K562 (cell line): ENCODE measurements around the gene ZFYVE1. TPM values are rescaled to one million over a fixed set of nuclear protein-coding genes. Genes with fewer than 3 reads are reported as not detected.

Experiments used
- CHCHD3 ChIP-seq: fragments of 250-450 bp; sonication (Bioruptor Pico); IDR thresholded peaks from 2 replicates; pipeline ENCODE4 v2.1.2; 2022; ENCODE audit warnings: mild to moderate bottlenecking
- E2F3 ChIP-seq: fragments of 250-450 bp; sonication (Bioruptor Pico); IDR thresholded peaks from 2 replicates; pipeline ENCODE4 v1.4.0; 2020; ENCODE audit warnings: mild to moderate bottlenecking
- GTF2A2 ChIP-seq: IDR thresholded peaks from 2 replicates; pipeline ENCODE4 v1.6.1; 2016; ENCODE audit warnings: mild to moderate bottlenecking, missing genetic modification characterization, missing compliant biosample characterization
- KAT8 ChIP-seq: fragments of 450-650 bp; IDR thresholded peaks from 2 replicates; pipeline ENCODE4 v1.6.1; 2016; ENCODE audit warnings: low read depth, mild to moderate bottlenecking
- MECOM ChIP-seq: fragments of 250-450 bp; sonication (Bioruptor Pico); IDR thresholded peaks from 2 replicates; pipeline ENCODE4 v1.8.0; 2022; ENCODE audit warnings: inconsistent platforms
- PTRF ChIP-seq: fragments of 450-650 bp; IDR thresholded peaks from 2 replicates; pipeline ENCODE4 v1.6.1; 2016; ENCODE audit warnings: mild to moderate bottlenecking, missing genetic modification characterization, missing compliant biosample characterization
- TBP ChIP-seq: optimal IDR thresholded peaks from 2 replicates; pipeline ENCODE3; 2011; ENCODE audit warnings: low read depth, low read length, improper control_type of control experiment
- TFAM ChIP-seq: fragments of 250-450 bp; sonication (Bioruptor Pico); conservative IDR thresholded peaks from 2 replicates; pipeline ENCODE4 v1.5.0; 2021; ENCODE audit warnings: mild to moderate bottlenecking, moderate library complexity
- WHSC1 ChIP-seq: IDR thresholded peaks from one replicate; pipeline ENCODE4 v1.6.1; 2012; ENCODE audit warnings: low read length, control low read depth, inconsistent platforms
- polyA plus RNA-seq, 8 experiments: library from polyadenylated mRNA; depleted of rRNA in 4 of 8; stranded (reverse) in 5 of 8; unstranded in 3 of 8; fragments of >200 nt; fragmentation: Nextera tagmentation in 2 of 8; fragmentation: Illumina TruSeq in 1 of 8; extraction: Ambion mirVana in 2 of 8; extraction: Trizol in 1 of 8; gene quantifications; 2 replicates each; pipeline versions ENCODE4 v1.2.1 to v1.2.3, GENCODE V29; 2011 to 2014; ENCODE audit warnings: inconsistent platforms in 1 of 8, missing spikeins in 1 of 8
- total RNA-seq, 7 experiments: library from RNA; depleted of rRNA in 6 of 7; stranded (reverse); fragments of >200 nt in 6 of 7; fragmentation: Illumina TruSeq in 2 of 7; extraction: Trizol in 2 of 7; gene quantifications; 2 replicates each; pipeline versions ENCODE4 v1.2.1 to v1.2.3, GENCODE V29; 2011 to 2021; ENCODE audit warnings: low replicate concordance in 1 of 7
- TF ChIP-seq, protein P1 (sequence below): fragments of 200-800 bp; sonication (Bioruptor generic); IDR thresholded peaks from 2 replicates; pipeline ENCODE4 v1.6.1; 2016; ENCODE audit warnings: missing genetic modification characterization, missing compliant biosample characterization
- TF ChIP-seq, protein P2 (sequence below): IDR thresholded peaks from 2 replicates; pipeline ENCODE4 v1.6.1; 2011; ENCODE audit not compliant: insufficient read length; ENCODE audit errors: extremely low read depth
- TF ChIP-seq, protein P3 (sequence below): fragments of 150-350 bp; IDR thresholded peaks from 2 replicates; pipeline ENCODE4 v1.6.1; 2014; ENCODE audit warnings: low read depth, mild to moderate bottlenecking, low read length, borderline replicate concordance
- TF ChIP-seq, protein P4 (sequence below): fragments of 250-450 bp; sonication (Bioruptor Pico); IDR thresholded peaks from 2 replicates; pipeline ENCODE4 v1.5.0; 2021; ENCODE audit warnings: mild to moderate bottlenecking, moderate library complexity

Gene ZFYVE1
- total and polyA plus RNA-seq, 9 of the 15 experiments (the other 6 are each of a cell fraction or from before 2014, with no cell fraction given) = 0.62 to 5.5 (median 3.4) TPM

DNA sequence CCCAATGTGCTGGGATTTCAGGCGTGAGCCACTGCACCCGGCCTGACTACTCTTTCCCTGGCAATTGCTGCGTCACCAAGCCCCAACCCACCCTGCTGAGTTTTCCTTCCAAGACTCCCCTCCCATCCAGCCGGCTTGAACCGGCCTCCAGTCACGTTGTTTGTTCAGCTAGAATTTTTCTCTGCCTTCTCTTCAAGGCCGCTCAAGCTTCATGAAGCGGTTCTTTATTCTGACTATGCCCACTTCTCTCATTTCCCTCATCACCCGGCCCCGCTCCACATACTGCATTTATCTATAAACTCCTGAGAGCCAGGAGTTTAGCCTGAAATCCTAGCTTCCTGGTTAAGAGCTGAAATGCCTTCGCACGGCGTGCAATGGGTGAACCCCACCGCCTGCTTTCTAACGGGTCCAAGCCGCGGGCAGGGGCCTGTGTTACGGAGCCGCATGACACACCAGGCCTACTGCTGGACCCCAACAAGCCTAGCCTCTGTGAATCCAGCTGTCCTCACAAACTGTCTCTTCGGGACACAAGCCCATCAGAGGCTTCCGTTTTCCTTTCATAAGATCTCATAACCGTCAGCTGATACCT, 101.6 kb downstream of the ZFYVE1 start (continued):
- TF ChIP-seq, protein P1, sequence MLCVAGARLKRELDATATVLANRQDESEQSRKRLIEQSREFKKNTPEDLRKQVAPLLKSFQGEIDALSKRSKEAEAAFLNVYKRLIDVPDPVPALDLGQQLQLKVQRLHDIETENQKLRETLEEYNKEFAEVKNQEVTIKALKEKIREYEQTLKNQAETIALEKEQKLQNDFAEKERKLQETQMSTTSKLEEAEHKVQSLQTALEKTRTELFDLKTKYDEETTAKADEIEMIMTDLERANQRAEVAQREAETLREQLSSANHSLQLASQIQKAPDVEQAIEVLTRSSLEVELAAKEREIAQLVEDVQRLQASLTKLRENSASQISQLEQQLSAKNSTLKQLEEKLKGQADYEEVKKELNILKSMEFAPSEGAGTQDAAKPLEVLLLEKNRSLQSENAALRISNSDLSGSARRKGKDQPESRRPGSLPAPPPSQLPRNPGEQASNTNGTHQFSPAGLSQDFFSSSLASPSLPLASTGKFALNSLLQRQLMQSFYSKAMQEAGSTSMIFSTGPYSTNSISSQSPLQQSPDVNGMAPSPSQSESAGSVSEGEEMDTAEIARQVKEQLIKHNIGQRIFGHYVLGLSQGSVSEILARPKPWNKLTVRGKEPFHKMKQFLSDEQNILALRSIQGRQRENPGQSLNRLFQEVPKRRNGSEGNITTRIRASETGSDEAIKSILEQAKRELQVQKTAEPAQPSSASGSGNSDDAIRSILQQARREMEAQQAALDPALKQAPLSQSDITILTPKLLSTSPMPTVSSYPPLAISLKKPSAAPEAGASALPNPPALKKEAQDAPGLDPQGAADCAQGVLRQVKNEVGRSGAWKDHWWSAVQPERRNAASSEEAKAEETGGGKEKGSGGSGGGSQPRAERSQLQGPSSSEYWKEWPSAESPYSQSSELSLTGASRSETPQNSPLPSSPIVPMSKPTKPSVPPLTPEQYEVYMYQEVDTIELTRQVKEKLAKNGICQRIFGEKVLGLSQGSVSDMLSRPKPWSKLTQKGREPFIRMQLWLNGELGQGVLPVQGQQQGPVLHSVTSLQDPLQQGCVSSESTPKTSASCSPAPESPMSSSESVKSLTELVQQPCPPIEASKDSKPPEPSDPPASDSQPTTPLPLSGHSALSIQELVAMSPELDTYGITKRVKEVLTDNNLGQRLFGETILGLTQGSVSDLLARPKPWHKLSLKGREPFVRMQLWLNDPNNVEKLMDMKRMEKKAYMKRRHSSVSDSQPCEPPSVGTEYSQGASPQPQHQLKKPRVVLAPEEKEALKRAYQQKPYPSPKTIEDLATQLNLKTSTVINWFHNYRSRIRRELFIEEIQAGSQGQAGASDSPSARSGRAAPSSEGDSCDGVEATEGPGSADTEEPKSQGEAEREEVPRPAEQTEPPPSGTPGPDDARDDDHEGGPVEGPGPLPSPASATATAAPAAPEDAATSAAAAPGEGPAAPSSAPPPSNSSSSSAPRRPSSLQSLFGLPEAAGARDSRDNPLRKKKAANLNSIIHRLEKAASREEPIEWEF (CRISPR knock-in tag) = no peak
- TF ChIP-seq TBP (no peak), TFAM (CRISPR knock-in tag) (no peak), MECOM (no peak), CHCHD3 (no peak), GTF2A2 (tag) (no peak), KAT8 (no peak), WHSC1 (no peak), E2F3 (CRISPR knock-in tag) (no peak; the same call in 1 of the 2 replicates), PTRF (tag) (no peak)
- TF ChIP-seq, protein P2, sequence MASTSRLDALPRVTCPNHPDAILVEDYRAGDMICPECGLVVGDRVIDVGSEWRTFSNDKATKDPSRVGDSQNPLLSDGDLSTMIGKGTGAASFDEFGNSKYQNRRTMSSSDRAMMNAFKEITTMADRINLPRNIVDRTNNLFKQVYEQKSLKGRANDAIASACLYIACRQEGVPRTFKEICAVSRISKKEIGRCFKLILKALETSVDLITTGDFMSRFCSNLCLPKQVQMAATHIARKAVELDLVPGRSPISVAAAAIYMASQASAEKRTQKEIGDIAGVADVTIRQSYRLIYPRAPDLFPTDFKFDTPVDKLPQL = no peak
- TF ChIP-seq, protein P3, sequence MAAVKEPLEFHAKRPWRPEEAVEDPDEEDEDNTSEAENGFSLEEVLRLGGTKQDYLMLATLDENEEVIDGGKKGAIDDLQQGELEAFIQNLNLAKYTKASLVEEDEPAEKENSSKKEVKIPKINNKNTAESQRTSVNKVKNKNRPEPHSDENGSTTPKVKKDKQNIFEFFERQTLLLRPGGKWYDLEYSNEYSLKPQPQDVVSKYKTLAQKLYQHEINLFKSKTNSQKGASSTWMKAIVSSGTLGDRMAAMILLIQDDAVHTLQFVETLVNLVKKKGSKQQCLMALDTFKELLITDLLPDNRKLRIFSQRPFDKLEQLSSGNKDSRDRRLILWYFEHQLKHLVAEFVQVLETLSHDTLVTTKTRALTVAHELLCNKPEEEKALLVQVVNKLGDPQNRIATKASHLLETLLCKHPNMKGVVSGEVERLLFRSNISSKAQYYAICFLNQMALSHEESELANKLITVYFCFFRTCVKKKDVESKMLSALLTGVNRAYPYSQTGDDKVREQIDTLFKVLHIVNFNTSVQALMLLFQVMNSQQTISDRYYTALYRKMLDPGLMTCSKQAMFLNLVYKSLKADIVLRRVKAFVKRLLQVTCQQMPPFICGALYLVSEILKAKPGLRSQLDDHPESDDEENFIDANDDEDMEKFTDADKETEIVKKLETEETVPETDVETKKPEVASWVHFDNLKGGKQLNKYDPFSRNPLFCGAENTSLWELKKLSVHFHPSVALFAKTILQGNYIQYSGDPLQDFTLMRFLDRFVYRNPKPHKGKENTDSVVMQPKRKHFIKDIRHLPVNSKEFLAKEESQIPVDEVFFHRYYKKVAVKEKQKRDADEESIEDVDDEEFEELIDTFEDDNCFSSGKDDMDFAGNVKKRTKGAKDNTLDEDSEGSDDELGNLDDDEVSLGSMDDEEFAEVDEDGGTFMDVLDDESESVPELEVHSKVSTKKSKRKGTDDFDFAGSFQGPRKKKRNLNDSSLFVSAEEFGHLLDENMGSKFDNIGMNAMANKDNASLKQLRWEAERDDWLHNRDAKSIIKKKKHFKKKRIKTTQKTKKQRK = no peak
- TF ChIP-seq, protein P4, sequence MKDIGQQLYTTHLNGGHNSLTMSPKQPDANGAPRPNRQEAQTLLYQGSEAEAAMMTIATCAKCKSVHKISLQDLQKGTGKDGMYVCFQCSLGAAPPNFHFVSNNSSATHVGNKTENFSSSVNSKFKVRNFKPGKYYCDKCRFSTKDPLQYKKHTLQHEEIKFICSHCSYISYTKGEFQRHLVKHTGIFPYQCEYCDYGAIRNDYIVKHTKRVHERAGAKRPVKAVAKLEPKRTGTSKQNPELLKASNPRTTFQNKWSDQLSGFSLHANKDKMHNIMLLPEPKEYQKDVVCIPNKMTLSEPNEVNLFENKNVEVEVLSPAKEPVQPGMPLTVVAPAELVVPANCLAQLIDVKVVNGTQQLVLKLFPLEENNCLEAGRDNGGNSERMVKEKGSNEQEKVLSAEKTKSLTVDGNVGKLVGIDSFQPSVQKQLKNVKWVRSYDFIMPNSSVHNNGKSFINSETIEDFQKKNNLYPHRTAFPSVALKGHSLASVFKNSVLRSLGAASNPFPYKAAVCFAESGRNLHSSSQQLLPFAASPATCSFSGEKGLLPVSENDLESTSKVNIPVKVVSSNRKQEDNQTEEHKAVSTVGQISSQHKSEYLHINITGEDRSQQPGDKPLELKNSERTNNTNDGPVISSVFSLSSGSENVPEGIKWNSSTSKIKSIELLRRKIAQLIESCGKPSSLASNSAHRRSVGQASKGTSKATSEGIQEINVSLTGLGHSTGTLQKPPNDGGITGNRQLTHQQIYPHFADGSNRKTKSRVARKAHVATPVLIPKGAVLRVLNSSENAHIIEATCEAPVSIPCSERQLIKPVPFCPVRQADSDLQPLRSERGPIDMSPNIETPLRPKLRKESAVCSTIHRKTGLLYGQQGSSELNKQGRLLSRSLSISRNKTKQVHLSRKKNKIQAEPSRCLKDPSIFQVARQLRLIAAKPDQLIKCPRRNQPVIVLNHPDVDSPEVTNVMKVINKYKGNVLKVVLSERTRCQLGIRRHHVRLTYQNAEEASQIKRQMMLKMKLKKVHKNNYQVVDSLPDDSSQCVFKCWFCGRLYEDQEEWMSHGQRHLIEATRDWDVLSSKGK (CRISPR knock-in tag) = no peak
